Activated naive CD8-positive, alpha-beta T cell treated with anti-CD3 and anti-CD28 coated beads for 36 hours (primary cell): ENCODE results near the gene PPP2R2B. TPM values are rescaled to one million over a fixed set of nuclear protein-coding genes. Genes with fewer than 3 reads are reported as not detected.

Experiments used
- DNase-seq: peaks from one replicate; pipeline ENCODE4 v3.0.0; 2021
- H3K27ac Mint-ChIP-seq: one replicate; pipeline ENCODE4 v1.8.0; 2022; ENCODE audit warnings: mild to moderate bottlenecking, moderate library complexity, mixed read lengths
- H3K27me3 Mint-ChIP-seq: one replicate; pipeline ENCODE4 v1.8.0; 2022; ENCODE audit warnings: mild to moderate bottlenecking, mixed read lengths
- H3K36me3 Mint-ChIP-seq: one replicate; pipeline ENCODE4 v1.8.0; 2021; ENCODE audit warnings: mild to moderate bottlenecking, mixed read lengths
- H3K4me1 Mint-ChIP-seq: one replicate; pipeline ENCODE4 v1.8.0; 2021; ENCODE audit warnings: mixed read lengths
- H3K4me3 Mint-ChIP-seq: one replicate; pipeline ENCODE4 v1.8.0; 2022; ENCODE audit warnings: mild to moderate bottlenecking, moderate library complexity, mixed read lengths
- H3K9me3 Mint-ChIP-seq: one replicate; pipeline ENCODE4 v1.8.0; 2022; ENCODE audit warnings: mixed read lengths
- total RNA-seq, 2 experiments: library from RNA; stranded (reverse); gene quantifications; one replicate each; pipeline ENCODE4 v1.2.3, GENCODE V29; 2021

Gene PPP2R2B
- total RNA-seq, 2 experiments from 2014 or later: 0.19 to 0.30 TPM

DNA sequence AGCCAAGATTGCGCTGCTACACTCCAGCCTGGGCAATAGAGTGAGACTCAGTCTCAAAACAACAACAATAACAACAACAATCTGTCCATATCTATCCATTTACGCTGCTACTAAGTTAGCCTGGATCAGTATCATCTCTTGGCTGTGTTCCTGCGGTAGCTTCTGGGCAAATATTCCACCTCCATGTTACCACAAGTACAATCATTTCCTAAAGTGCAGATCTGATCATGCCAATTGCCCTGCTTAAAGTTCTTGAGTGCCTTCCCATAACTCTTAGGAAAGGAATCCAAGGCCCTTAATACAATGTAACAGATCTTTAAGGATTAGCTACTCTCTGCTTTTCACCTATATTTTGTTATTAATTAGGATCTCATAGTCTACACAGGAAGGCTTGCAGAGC lies 15.4 kb upstream of the PPP2R2B start:
- no peaks in the 10 kb centered on the region for H3K27me3 Mint-ChIP-seq
- no peaks in the 10 kb centered on the region for H3K4me1 Mint-ChIP-seq
- no peaks in the 10 kb centered on the region for H3K36me3 Mint-ChIP-seq
- no peak overlapping the region for H3K4me3 Mint-ChIP-seq
- DNase-seq: no peak
- H3K9me3 Mint-ChIP-seq: peaks cover 3% of the 10 kb centered on the region
- no peak overlapping the region for H3K27ac Mint-ChIP-seq

GRCh38 chr5:146892231-146892630 lies 13.7 kb upstream of the PPP2R2B start:
- Mint-ChIP-seq H3K27me3 (no peaks in the 10 kb centered on the region), H3K27ac (no peak overlapping the region), H3K4me1 (no peaks in the 10 kb centered on the region), H3K4me3 (no peak overlapping the region), H3K36me3 (no peaks in the 10 kb centered on the region), H3K9me3 (peaks cover 3% of the 10 kb centered on the region)
- DNase-seq: no peak

DNA sequence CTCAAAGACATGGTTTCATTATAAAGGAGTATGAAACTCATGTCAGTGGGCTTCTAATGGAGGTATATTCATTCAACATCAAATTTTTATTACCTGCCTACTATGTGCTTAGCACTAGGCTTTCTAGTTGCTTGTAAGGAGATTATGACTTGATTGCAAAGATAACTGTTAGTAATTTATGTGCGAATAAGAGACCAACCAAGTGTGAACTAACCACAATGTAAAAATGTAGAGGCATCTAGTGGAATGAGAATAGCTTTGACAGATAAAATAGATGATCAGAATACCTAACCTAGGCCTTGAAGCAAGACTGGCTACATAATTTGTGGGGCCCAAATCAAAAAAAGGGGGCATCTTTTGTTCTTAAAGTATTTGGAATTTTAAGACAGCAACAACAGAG lies 13.0 kb upstream of the PPP2R2B start:
- Mint-ChIP-seq H3K9me3 (peaks cover 3% of the 10 kb centered on the region), H3K4me1 (no peaks in the 10 kb centered on the region), H3K27me3 (no peaks in the 10 kb centered on the region), H3K4me3 (no peak overlapping the region), H3K27ac (no peak overlapping the region), H3K36me3 (no peaks in the 10 kb centered on the region)
- no peak for DNase-seq

DNA sequence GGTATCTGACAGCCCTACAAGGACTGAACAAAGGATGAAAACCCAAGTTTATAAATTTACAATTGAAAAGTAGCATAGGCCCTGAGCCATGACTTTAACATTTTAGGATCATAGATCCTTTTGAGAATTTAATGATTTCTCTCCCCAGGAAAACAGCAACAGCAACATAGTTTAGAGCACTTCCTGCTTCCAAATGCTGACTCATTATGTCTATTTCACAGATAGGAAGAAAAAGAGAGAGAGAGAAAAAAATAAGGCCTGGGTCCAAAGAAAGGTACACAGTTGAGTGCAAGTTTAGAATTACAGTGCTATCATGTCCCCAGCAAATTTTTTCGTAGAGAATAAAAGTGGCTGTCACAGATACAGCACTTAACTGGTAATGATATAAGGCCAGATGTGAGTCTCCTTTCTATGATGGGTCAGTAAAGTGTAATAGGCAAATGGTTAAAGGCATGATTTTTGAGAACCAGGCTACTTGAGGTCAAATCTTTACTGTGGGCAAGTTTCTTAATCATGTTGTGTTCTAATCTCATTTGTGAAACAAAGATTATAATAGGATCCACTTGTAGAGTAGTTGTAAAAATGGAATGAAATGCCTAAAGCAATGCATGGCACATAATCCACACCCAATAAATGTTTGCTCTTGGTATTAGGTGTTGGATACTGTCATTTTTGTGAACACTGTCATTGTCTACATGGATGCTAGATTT lies 12.3 kb upstream of the PPP2R2B start:
- DNase-seq: no peak
- Mint-ChIP-seq H3K27ac (no peak overlapping the region), H3K36me3 (no peaks in the 10 kb centered on the region), H3K27me3 (peaks cover under 1% of the 10 kb centered on the region), H3K4me3 (no peak overlapping the region), H3K4me1 (no peaks in the 10 kb centered on the region), H3K9me3 (peaks cover 3% of the 10 kb centered on the region)

DNA sequence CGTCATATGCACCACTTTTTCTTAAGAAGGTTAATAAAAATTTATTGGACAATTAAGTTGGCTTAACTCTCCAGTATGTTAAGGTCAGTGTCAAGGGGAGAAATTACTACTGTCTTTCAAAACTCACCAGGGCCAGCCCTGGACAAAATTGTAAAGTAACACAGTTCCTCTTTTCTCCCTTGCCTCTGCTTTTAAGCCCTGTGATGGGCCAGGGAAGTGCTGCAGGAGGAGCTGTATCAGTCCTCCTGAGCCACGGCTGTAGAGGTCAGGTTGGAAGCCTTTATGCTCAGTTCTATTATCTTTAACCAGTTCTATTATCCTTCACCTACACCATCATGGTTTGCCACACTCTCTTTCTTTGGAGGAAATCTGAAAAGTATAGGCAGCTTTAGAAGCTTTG lies 11.5 kb upstream of the PPP2R2B start:
- Mint-ChIP-seq H3K4me1 (no peaks in the 10 kb centered on the region), H3K27me3 (peaks cover 4% of the 10 kb centered on the region), H3K36me3 (no peaks in the 10 kb centered on the region), H3K27ac (no peak overlapping the region), H3K4me3 (no peak overlapping the region), H3K9me3 (peaks cover 3% of the 10 kb centered on the region)
- DNase-seq: no peak

DNA sequence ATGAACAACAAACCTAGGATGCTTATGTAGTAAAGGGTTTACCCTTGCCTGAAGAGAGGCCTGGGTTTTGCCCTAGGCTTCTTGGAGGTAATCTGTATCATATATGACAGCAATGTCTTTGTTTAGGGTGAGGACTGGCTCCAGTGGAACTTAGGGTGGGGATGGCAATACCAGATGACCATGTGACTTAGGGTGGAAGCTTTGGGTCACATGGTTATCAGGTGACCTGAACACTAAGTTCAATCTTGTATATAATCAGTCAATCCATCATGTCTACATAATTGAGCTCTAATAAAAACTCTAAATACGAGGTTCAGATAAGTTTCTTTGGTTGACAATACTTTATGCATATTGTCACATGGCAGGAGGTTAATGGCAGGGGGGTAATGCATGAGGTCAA lies 10.6 kb upstream of the PPP2R2B start:
- Mint-ChIP-seq H3K9me3 (no peaks in the 10 kb centered on the region), H3K36me3 (no peaks in the 10 kb centered on the region), H3K27me3 (peaks cover 4% of the 10 kb centered on the region), H3K4me3 (no peak overlapping the region), H3K27ac (no peak overlapping the region), H3K4me1 (no peaks in the 10 kb centered on the region)
- no peak for DNase-seq

DNA sequence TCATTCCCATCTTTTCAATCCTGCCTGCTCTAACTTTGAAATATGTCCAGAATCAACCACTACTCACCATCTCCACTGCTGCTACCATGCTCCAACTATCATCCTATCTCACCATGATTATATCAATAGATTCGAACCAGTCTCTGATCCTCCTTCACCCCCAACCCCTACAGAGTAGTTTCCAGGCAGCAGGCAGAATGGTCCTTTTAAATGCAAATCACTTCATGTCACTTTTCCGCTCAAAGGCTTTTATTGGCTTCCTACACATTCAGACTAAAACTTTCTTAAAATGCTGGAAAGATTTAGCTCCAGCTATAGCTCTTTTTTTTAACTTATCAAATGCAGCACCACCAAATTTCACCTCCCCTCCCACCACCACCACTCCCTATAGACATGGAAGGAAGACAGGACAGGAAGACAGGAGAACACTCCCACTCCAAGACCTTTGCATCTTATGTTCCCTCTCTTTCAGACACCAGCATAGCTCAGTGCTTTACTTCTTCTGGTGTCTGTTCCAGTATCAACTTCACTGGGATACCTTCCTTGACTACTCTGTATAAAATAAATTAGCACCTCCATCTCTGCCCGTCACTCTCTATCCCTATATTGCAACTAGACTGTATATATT lies 9.9 kb upstream of the PPP2R2B start:
- H3K36me3 Mint-ChIP-seq: no peaks in the 10 kb centered on the region

DNA sequence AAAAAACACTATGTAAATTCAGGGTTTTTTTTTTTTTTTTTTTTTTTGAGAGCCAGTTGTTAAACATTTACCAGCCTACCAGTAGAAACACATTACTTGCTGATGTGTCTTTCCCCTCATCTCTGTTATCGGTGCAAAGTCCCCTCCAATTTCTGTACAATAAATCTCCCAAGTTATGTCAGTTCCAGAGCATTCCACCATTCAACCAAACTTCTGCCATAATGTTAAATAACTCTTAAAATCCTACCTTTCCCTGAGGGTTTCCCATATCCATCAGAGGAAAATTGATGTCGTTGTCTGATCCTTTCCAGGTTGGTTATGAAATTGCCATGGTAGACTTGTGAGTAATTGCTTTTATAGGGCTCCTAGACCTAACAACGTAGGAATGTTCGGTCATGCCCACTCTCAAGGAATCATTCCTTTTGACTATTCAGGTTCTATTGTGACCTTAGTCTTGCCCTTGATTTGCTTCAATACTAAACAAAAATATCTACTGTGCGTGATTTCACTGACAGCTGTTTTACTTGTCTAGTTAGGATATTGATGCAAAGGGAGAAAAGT lies 5.6 kb upstream of the PPP2R2B start:
- Mint-ChIP-seq H3K4me3 (no peak overlapping the region), H3K9me3 (no peaks in the 10 kb centered on the region), H3K27me3 (peaks cover 20% of the 10 kb centered on the region), H3K27ac (no peak overlapping the region), H3K4me1 (peaks cover 1% of the 10 kb centered on the region), H3K36me3 (no peaks in the 10 kb centered on the region)
- DNase-seq: no peak

More for the DNA sequence above, 9.9 kb upstream of the PPP2R2B start:
- H3K27ac Mint-ChIP-seq: no peak overlapping the region
- H3K4me3 Mint-ChIP-seq: no peak overlapping the region
- H3K27me3 Mint-ChIP-seq: peaks cover 4% of the 10 kb centered on the region
- H3K9me3 Mint-ChIP-seq: no peaks in the 10 kb centered on the region
- no peaks in the 10 kb centered on the region for H3K4me1 Mint-ChIP-seq
- no peak for DNase-seq

DNA sequence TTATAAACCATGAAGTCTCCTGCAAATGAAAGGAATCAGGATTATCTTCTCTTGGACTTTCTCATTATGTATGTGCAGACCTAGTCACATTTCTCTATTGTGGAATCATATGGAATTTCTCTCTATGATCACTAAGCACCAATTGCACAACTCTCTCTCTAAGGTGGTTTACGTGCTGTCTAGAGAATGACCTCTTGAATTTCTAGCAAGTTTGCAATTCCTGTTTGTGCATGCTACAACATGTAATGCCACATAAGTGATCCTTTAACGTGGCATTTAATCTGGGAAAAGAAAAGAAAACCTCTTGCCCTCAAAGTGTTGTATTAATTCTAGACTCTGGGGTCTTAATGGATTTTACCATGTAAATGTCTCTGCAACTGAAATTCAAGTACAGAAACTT lies 5.0 kb upstream of the PPP2R2B start:
- Mint-ChIP-seq H3K9me3 (no peaks in the 10 kb centered on the region), H3K27ac (no peak overlapping the region), H3K27me3 (peaks cover 25% of the 10 kb centered on the region), H3K36me3 (no peaks in the 10 kb centered on the region), H3K4me3 (no peak overlapping the region), H3K4me1 (peaks cover 5% of the 10 kb centered on the region)
- no peak for DNase-seq

- no peak overlapping the region for H3K27ac Mint-ChIP-seq
- H3K27me3 Mint-ChIP-seq: peaks cover 36% of the 10 kb centered on the region
- no peaks in the 10 kb centered on the region for H3K36me3 Mint-ChIP-seq
- H3K4me1 Mint-ChIP-seq: peaks cover 15% of the 10 kb centered on the region
- no peak for DNase-seq
- H3K9me3 Mint-ChIP-seq: no peaks in the 10 kb centered on the region
- H3K4me3 Mint-ChIP-seq: no peak overlapping the region
Observed at GRCh38 chr5:146880966-146881365, 2.4 kb upstream of the PPP2R2B start.

GRCh38 chr5:146877783-146878475 lies 628 bp downstream of the PPP2R2B start:
- Mint-ChIP-seq H3K27ac (no peak overlapping the region), H3K4me3 (peak overlapping the region; percentile 84), H3K36me3 (no peaks in the 10 kb centered on the region), H3K27me3 (peaks cover 32% of the 10 kb centered on the region), H3K9me3 (no peaks in the 10 kb centered on the region), H3K4me1 (peaks cover 15% of the 10 kb centered on the region)
- DNase-seq: peak; percentile 22

- no peaks in the 10 kb centered on the region for H3K9me3 Mint-ChIP-seq
- peaks cover 15% of the 10 kb centered on the region for H3K4me1 Mint-ChIP-seq
- H3K36me3 Mint-ChIP-seq: no peaks in the 10 kb centered on the region
- H3K27me3 Mint-ChIP-seq: peaks cover 32% of the 10 kb centered on the region
- H3K4me3 Mint-ChIP-seq: peak overlapping the region; percentile 84
- no peak overlapping the region for H3K27ac Mint-ChIP-seq
- no peak for DNase-seq
Observed at GRCh38 chr5:146877178-146877681, 1.3 kb downstream of the PPP2R2B start.

DNA sequence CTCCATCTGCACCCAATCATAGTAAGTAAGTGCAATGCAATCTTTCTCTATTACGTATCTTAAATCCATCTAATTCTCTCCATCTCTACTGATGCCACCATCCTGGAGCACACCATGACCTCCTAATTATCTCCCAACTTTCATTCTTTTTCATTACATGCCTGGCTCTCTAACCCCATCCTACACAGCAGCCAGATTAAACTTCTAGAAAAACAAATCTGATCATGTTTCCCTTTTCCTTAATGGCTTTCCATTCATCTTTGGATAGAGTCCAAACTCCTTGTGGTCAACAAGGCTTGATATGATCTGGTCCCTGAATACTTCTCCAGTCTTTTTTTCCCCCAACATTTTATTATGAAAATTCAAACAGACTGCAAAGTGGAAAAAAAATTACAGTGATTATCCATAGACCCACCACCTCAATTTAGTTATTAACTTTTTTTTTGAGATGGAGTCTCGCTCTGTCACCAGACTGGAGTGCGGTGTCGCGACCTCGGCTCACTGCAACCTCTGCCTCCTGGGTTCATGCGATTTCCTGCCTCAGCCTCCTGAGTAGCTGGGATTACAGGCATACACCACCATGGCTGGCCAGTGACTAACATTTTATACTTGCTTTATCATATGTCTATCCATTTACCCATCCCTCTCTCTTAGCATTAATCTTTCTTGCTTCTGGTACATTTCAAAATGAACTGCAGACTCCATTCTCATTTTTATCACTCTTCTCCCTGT lies 5.2 kb downstream of the PPP2R2B start:
- Mint-ChIP-seq H3K36me3 (no peaks in the 10 kb centered on the region), H3K27me3 (peaks cover 11% of the 10 kb centered on the region), H3K4me1 (peaks cover 10% of the 10 kb centered on the region), H3K4me3 (no peak overlapping the region), H3K9me3 (no peaks in the 10 kb centered on the region), H3K27ac (peak overlapping the region; percentile 7)
- no peak for DNase-seq

DNA sequence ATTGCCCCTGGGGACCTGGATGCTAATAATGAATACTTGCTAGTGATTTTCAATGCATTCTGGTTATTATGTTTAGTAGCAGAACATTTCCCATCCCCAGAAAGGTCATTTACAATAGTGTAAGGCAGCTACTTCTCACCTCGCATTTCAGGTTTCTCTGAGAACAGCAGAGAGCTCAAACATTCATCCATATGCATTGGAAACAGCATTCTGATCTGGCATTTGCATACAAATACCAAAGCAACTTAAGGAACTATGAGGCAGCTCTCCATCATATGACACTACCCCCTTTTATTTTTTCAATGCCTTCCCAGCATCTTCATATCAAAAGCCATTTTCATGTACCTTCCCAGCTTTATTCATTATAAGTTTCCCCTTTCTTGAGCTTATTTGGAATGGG lies 6.4 kb downstream of the PPP2R2B start:
- no peak for DNase-seq
- Mint-ChIP-seq H3K4me1 (peaks cover 9% of the 10 kb centered on the region), H3K27ac (no peak overlapping the region), H3K4me3 (no peak overlapping the region), H3K27me3 (peaks cover 9% of the 10 kb centered on the region), H3K36me3 (no peaks in the 10 kb centered on the region), H3K9me3 (no peaks in the 10 kb centered on the region)
